SK-N-DZ (cell line): ENCODE results near the gene SAP30.

ENCODE experiments used
- DNase-seq: peaks from one replicate; pipeline ENCODE4 v3.0.0-alpha.2; 2015; ENCODE audit warnings: low spot score

Gene SAP30

DNA sequence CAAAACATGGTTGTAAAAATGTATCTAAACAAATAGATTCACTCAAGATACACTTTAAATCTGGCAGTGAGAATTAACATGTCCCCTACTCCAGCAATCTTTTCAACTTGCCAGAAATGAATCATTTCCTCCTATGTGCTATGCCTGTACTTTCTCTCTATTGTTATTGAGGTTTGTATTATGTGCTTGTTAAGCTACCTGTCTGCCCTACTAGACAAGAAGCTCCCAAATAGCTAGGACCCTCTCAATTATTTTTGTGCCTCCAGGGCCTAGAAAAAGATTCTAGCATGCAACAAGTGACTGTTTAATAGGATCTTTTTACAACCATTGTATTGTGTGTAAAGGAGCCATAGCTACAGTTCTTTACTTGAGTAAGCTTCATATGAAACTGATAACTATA is 3.5 kb upstream of the SAP30 start:
- DNase-seq: no peak

DNA sequence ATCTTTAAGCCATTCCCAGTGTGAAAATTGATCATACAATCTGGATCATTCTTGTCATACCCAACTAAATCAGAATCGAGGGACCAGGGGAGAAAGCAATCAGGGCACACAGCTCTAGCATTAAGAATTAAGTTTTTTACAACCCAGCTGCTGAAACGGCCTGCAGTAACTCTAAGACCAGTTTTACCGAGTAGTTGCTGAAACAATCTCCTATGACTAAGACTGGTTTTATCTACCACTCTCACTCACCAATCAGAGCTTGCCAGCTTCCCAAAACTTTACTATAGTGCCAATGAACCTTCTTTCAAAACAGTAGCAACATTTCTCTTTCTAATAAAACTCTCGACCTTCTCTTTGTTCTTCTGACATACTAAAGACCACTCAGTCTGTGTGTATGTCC is 2.8 kb upstream of the SAP30 start:
- DNase-seq: no peak

- no peak for DNase-seq
Measured at GRCh38 chr4:173370130-173370476, 651 bp upstream of the SAP30 start.

DNA sequence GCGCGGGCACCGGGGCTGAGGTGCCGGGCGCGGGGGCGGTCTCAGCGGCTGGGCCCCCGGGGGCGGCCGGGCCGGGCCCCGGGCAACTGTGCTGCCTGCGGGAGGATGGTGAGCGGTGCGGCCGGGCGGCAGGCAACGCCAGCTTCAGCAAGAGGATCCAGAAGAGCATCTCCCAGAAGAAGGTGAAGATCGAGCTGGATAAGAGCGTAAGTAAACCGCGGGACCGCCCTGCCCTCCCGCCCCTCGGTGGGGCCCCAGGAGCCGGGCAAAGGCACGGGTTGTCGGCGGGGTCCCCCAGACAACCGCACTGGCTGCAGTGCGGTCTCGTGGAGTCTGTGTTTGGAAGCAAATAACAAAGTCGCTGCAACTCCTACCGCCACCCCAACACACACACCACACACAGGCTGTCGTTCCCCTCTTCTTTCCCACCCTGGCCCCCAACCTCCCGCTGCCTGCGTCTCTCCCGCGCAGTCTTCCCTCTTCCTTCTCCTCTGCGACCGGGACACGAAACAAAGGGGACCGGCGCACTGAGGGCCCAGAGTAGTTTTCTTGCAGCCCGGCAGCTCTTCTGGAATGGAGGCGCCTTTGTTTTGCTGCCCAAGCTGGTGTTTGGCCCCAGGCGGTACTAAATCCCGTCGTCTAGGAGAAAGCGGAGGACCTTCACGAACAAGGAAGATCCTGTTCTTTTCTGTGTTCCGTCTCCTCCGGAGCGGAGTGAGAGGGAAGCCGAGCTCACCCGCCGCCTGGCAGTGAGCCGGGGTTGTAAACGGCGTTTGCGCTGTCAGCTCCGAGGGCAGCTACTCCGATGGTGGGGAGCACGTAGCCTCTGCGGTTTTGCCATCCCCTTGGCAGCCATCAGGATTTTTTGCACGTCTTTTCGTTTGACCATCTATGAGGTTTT is 788 bp downstream of the SAP30 start:
- peak; percentile 42 for DNase-seq

- DNase-seq: no peak
Measured at GRCh38 chr4:173374588-173374987, 3.8 kb downstream of the SAP30 start.

DNA sequence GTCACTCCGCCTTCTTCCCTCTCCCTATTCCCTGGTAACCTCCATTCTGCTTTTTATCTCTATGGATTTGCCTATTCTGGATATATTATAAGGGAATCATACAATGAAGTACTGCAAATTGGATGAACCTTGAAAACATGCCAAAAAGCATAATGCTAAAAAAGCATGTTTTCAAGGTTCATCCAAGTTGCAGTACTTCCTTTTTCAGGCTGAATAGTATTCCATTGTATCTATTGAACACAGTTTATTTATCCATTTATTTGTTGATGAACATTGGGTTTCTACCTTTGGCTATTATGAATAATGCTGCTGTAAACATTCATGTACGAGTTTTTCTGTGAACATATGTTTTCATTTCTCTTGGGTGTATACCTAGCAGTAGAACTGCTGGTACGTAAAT is 9.2 kb downstream of the SAP30 start:
- no peak for DNase-seq

GRCh38 chr4:173380987-173381386 is 10.2 kb downstream of the SAP30 start:
- DNase-seq: no peak

DNA sequence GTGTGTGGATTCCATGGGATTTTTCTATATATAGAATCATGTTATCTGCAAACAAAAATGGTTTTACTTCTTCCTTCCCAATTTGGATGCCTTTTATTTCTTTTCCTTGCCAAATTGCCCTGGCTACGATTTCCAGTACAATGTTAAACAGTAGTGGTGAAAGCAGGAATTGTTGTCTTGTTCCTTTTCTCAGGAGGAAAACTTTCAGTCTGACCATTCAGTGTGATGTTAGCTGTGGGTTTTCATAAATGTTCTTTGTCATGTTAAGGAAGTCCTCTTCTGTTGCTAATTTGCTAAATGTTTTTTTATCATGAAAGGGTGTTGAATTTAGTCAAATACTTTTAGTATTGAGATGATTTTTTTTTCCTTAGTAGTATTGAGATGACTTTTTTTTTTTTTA is 10.9 kb downstream of the SAP30 start:
- DNase-seq: no peak

- DNase-seq: no peak
Measured at GRCh38 chr4:173382349-173382748, 11.6 kb downstream of the SAP30 start.

- DNase-seq: no peak
Measured at GRCh38 chr4:173386751-173387150, 16.0 kb downstream of the SAP30 start.

- no peak for DNase-seq
Measured at GRCh38 chr4:173391701-173392100, 20.9 kb downstream of the SAP30 start.

DNA sequence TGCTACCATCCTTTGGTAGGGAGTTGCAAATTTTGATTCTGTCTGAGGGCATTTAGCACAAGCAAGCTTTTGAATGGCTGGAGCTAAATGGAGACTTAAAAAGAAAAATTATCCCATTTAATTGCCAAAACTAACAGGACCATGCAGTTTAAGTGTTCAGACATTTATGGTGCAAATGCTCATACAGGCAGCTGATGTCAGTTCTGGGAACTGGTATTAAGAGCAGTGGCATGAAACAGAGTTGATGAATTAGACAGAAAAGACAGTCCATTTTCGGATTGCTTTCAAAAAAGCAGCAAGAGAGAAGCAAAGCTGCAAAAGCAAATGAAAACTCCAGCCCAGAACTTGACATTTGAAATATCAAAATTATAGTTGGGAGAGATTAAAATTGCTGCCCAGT is 26.9 kb downstream of the SAP30 start:
- DNase-seq: no peak

DNA sequence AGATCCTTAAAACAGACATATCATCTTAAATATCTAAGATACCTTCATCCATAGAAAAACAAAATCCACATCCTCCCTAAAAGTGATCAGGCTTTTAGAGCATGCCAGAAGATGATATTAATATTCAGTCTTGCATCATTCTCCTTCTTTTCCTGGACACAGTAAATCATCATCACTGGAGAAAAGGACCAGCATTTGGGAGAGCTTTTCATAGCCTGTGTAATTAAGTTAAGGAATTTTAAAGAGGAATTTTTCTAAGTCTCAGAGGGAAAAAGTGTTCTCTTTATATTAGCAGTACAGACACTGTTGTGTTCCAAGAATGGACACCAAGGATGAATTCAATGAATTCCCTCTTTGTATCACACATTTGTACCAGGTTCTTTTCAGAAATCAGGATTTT is 27.5 kb downstream of the SAP30 start:
- DNase-seq: no peak

GRCh38 chr4:173398779-173399415 is 28.1 kb downstream of the SAP30 start, which contains the start of gene SCRG1:
Gene SCRG1 (minus strand): TSS chr4:173399116. CDS start chr4:173391414, 7,702 bp downstream.
- no peak for DNase-seq

GRCh38 chr4:173401063-173401462 is 30.3 kb downstream of the SAP30 start:
- DNase-seq: no peak

GRCh38 chr4:173403051-173403450 is 32.3 kb downstream of the SAP30 start:
- DNase-seq: no peak

- no peak for DNase-seq
Measured at GRCh38 chr4:173404296-173404865, 33.6 kb downstream of the SAP30 start.

DNA sequence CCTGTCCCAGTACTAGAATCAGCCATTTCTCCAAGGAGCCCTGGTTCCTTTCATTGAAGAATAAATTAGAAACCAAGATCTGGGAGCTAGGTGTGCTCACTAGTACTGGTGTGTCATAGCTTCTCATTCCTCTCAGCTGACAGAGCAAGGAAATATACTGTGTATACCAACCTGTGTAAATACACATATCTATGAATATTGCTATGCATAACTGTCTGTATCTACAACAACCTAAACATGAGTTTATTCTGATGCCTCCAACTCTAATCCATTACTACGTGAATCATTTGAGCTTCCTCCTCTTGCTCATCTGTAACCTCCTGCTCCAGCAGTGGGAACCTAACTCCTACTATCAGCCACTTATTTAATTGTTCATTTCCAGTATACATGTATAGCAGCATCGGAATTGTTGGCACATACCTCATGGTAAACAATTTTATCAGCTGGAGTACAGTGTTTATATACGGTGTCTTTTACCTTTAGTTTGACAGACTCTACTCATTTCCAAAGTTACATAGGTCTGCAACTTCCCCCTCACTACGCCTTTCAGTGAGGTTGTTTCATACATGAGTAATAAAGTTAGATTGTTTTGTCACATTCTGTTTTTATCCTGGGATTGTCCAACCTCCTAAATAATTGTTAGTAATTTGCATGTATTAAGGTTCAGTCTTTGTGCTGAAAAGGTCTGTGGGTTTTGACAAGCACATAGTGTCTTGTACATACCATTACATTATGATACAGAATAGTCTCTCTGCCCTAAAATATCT is 35.3 kb downstream of the SAP30 start:
- DNase-seq: no peak

DNA sequence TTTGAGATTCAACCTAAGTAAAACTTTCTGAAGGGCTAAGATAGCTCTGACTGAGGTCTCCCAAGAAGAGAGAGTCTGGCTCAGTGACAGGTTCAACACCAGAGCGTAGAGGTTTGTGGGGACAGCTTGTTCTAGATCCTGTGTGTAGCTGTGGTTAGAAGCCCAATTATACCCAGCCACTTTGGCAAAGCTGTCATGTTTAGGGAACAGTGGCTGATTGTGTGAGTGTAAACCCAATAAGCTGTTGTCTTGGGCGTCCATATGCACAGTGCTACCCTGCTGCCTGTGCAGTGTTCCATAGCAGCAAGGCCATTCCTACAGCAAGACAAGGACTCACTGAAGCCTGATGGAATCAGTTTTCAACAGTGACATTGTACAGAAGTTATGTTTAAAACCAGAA is 39.3 kb downstream of the SAP30 start:
- no peak for DNase-seq

DNA sequence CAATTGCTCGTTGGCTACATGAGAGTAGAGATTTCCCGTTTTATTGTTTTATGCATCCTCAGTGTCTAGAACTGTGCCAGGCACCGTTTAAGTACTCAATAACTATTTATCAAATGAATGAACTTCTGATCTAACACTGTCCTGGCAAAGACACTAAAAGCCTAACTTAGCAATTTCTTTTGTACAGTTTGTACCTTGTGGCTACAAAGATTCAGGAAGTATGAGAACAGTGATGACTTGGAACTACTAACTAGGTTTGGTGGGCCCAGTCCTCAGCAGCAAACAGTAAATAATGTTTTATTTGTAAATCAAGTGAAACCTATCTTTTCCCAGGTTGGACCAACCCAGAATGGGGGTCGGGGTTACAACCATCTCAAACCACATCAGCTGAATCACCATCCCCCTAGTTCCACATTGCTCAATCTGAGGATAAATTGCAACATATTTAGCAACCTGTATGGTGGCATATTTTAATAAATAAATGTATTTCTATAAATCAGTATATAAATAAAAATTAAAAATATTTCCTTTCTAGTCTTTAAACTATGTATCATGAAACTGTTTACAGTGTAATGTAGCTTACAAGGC is 40.4 kb downstream of the SAP30 start:
- DNase-seq: no peak

DNA sequence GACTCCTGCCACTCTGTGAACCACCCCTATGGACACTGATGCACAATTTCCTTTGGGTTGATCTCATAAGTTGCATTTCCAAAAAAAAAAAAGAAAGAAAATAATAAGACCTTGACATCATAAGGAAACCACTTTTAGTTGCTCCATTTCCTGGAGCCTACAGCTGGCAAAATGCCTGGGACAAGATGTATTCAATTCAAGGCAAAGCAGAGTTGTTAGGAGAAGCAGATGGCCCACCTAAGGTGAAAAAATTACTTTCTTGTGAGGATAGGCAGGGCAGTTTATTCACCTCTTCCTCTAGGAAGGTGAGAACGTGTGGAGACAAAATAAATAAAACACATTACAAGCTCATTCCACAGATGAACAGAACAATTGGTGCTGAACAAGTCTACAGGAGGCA is 42.3 kb downstream of the SAP30 start:
- DNase-seq: no peak

- no peak for DNase-seq
Measured at GRCh38 chr4:173414456-173414855, 43.7 kb downstream of the SAP30 start.
